ENCODE results near the gene EBF3.

EBF3 gene

GRCh38 chr10:129887986-129888783 is 75.9 kb downstream of the EBF3 start:
- DNase-seq, result no peak

- no peak for DNase-seq
These were observed 76.6 kb downstream of the EBF3 start for GRCh38 chr10:129887381-129887905.

DNA sequence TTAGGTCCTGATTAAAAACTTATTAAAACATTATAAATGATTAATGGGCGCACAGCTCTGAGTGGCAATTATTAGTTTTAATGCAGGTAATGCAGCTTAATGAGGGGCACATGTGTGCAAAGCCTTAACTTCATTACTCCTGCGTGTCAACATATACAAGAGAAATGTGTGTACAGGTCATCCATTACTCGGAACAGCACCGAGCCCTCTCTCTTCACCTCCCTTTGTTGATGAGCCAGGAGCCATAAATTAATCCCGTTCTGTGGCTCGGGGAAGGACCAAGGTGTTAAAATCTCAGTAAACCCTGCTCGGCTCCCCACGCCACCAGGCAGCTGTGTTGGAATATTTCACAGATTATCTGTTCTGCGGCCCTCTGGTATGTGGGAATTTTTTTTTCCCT is 77.8 kb downstream of the EBF3 start:
- no peak for DNase-seq

DNA sequence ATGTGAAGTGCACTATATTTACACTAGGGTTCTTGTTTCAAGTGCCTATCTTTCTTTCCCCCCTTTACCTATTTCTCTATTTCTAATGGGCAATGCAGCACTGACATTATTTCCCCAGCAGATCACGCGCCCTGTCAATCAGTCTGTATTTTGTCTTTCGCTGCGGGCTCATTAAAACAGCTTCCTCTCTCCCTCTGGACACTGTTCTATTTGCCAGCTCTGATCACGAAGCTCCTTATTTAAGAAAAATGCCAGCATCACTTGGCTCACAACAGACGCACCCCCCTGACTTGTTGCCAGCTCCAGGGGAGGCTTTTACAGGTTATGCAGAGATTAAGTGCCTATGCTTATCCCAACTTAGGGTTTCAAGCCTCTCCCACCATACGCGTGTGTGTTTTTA is 78.5 kb downstream of the EBF3 start:
- DNase-seq, result no peak

GRCh38 chr10:129884398-129885078 is 79.5 kb downstream of the EBF3 start:
- DNase-seq, result no peak

GRCh38 chr10:129883626-129884397 is 80.3 kb downstream of the EBF3 start:
- no peak for DNase-seq

- DNase-seq, result no peak
These were observed 81.0 kb downstream of the EBF3 start for GRCh38 chr10:129883029-129883428.

DNA sequence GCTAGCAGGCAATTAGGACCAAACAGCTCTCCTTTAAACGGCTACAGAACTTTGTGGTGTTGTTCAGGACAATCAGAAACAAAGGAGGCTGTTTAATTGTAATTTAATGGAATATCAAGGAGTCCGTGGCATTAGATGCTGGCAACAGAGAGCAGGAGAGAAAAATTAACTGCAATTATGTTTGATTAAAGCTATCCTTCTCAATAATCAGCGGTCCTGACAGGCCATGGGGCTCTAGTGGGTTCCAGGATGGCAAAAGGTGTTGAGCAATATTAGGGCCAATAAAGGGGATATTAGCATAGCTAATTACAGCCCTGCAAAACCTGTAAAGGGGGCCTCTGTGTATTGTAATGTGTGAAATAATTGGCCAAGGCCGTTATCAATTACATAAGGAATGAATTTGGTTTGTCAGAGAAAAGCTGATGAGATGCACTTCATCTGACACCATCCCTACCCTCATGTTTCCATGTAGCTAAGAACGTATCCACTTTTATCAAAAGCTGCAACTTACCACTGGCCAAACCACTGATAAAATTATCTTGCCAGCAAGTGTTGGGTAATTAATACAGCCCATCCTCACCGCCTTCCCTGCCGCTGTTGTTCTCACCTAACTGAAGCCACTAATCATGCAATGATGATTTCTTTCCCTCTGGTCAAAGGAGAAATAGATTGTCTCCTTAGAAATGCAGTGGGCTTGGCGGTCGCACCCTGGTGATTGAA is 81.6 kb downstream of the EBF3 start:
- DNase-seq, result no peak

GRCh38 chr10:129881641-129882040 is 82.4 kb downstream of the EBF3 start:
- DNase-seq, result no peak

- no peak for DNase-seq
These were observed 83.7 kb downstream of the EBF3 start for GRCh38 chr10:129880191-129880870.

GRCh38 chr10:129879655-129880054 is 84.4 kb downstream of the EBF3 start:
- DNase-seq, result no peak

DNA sequence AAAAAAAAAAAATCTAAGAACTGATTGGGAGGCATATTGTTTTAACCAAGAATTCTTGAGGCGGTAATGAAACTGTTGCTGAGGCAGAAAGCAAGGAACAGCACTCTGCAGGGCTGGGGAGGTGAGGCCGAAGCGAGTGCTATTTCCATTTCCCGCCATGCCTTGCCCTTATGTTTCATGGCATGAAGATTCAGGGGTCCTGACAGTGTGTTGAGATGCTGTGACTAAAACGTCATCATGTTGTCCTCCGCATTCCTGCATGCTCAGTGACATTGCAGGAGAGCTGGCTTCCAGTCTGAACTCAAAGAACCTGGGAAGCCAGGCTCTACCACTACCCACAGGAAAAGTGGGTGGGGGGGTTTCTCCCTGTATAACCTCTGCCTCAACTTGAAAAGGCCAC is 85.2 kb downstream of the EBF3 start:
- no peak for DNase-seq

DNA sequence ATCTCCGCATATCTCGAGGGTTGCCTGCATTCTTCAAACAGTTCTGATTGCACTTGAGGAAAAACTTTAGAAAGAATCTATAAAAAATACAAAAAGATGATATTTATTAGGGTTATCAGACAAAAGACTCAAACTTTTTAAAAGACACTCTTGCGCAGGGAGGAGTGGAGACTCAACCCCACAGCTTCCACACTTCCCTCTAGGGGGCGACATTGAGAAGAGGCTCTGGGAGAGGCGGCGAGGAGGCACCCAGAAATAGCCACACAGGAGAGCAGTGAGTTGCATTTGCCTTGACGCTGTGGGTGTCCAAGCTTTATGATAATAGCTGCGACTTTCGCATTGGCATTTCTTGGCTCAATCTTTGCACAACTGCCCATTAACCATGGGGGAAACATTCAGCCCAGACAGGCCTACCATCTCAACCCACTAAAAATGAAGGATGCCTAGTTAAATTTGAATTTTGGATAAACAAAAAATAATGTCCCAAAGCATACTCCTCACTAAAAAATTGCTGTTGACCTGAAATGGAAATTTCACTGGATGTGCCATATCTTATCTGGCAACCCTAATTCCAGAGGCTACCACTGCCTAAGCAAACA is 86.2 kb downstream of the EBF3 start:
- DNase-seq, result peak; percentile 51

- DNase-seq, result no peak
These were observed 87.2 kb downstream of the EBF3 start for GRCh38 chr10:129876838-129877237.

DNA sequence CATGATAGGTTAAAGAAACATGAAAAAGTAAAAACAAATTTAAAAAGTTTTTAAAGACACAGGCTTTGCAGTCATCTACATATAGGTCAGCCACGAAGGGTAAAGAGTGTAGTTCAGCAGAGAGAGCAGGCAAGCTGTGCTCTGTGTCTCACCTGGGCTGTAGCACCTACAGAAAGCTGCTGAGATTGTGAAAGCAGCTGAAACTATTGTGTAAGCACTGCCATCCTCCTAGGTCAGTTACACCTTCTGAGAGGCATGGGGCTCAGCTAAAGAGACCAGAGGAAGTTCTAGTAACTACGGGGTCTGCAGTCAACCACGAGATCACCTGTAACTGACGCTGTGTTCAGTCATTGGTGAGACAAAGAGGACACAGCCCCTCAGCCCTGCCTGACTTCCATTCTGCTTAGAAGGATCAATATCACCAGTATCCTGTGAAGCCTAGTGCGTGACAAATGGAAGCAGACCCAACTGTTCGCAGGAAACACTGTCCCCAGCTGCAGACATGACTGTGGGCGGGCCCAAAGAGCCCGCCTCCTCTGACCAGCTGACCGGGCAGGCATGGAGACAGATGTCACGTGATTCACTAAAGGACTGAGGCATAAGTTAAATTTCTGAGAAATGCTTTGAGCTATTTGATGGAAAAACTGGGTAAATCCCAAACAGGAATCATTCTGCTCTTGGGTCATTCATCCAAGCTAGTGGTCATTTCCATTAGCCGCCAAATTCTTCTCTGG is 87.9 kb downstream of the EBF3 start:
- no peak for DNase-seq

- DNase-seq, result no peak
These were observed 90.7 kb downstream of the EBF3 start for GRCh38 chr10:129873351-129873750.

DNA sequence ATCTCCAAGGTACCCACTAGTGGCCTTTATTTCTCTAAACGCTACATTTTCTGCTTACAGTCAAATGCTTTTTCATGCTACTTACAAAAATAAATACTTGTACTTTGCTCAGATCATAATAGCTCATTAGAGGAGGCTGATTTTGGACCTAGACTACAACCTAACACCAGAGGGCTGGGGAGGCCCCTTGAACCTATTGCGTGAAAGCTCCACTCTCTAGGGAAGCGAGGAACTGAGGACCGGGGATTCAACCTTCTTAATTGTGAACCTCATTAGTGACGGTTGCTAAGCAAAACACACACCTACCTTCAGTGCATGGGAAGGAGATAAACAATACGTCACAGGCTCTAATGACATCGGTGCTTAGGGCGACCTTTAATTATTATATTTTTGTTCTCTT is 92.1 kb downstream of the EBF3 start:
- DNase-seq, result no peak

DNA sequence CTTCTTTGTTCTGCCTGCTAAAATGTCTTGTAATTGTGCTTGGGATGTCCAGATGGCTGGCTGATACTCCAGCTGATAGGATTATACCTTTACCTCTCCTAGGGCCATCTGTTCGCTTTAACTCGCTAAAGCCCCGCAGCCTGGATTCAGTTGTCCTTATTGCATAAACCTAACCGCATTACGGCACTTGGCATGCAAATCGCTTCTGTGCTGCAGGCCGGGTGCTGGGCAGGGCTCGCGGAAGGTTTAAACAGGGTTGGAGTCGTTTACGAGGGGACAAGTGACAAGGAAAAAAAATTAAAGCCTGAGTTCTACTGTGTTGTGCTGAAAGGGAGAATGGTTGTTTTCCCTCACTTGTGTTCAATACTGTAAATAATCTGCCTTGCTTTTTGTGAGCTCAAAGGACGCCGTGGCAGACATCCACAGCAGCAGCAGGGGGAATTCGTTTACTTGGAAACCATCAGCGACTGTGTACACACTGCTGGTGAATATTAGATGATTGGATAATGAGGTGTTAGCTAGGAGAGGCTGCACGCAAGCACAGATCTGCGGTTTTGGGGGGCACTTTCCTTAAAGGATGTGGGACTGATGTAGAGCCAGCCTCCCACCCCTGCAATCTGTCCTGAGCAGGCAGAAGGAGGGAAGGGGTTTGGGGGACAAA is 93.0 kb downstream of the EBF3 start:
- DNase-seq, result no peak

DNA sequence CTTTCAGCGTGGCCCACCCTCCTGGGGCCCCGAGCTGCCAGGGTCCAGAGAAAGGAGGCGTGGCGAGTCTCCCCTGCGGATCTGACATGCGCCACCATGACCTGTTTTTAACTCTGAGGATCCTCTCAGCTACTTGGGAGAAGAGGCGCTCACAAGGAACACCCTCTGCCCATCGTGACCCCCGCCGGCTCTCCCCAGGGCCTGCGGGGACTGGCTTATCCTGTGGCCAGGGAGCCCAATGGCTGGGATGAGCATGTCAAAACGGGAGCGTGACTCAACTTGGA is 93.7 kb downstream of the EBF3 start:
- DNase-seq, result no peak

GRCh38 chr10:129869596-129870473 is 94.2 kb downstream of the EBF3 start:
- DNase-seq, result no peak

All from activated CD4-positive, alpha-beta T cell treated with anti-CD3 and anti-CD28 coated beads, Interleukin-2, amount 50 U/mL, for 16 hours (primary cell).